Activated CD4-positive, alpha-beta T cell treated with anti-CD3 and anti-CD28 coated beads for 24 hours (primary cell): ENCODE measurements around the gene SLC2A6.

Source experiments
- DNase-seq, 2 donors: peaks; one replicate each; pipeline ENCODE4 v3.0.0-alpha.2; 2020; ENCODE audit warnings: low read depth in 2 of 2

The SLC2A6 gene

DNA sequence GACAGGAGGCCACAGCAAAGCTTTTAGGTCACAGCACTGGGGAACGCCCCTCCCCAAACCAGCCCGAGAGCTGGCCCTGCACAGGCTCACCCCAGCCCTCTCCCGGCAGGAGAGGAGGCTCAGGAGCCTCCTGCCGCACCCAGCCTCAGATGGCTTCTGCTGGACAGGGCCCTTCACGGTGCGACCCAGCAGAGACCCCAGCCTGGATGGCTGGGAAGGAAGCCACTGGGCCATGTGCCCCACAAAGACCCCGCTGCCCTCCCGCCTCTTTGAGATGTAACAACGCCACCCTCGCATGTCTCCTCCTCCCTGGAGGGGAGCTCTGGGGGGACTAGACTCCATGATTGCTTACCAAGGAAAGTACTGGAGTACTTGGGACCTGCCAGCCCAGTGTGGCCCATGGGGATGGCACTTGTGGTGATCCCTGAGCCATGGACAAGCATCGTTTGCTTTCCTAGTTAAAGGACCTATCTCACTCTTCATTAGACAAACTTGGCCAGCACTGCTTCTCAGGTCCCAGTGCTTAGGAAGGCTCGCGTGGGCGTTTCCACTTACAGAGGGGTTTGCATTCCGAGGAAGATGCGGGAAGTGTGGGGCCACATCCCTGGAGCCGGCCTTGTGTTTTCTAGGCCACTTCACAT lies 36.8 kb upstream of the SLC2A6 start:
- DNase-seq = no peak

DNA sequence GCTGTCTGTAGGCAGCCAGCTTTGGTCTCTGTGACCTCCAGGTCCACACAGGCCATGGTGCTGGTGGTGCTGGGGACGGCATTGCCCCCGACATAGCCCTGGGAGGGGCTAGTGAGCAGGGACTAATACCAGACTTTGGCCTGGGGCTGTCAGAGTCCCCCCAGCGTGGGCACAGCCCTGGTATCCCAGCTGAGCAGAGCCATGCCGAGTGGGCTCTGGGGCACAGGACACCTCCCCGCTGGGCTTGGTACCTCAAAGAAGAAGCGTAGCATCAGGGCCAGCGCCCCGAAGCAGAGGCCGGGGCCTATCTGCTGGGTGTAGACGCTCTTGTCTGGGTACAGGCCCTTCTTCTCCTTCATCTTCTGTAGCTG lies 36.3 kb upstream of the SLC2A6 start:
- DNase-seq = no peak

DNA sequence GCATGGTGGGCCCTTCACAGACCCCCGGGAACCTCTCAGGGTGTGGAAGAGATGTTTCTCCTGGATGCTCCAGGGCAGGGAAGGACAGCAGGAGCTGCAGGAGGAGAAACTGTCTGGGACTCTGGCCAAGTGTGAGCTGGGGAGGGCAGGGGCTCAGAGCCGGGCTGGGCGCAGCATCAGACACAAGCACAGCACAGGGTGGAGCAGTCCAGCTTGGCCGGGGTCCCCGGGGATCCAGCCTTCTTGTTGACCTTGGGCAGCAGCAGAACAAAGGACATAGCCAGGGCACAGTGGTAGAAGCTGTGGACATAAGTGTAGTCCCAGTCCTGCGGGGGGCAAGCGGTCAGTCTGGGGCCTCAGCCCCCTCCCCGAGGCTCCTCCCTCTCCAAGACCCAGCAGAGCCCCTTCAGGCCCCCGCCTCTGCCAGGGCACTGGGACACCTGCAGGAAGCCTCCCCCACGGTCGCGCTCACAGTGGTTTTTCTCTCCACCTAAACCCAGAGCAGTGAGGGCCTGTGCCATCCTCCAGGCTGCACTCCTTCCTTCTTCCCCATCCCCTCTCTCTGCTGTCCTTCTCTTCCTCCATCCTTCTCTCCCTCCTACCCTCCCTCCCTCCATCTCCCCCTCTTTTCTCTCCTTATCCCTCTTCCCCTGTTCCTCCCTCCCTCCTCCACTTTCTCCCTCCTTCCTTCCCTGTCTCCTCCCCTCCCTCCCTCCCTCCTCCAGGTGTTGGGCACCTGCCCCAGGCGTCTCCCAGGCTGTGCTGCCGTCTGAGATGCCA lies 35.8 kb upstream of the SLC2A6 start:
- DNase-seq = no peak

DNA sequence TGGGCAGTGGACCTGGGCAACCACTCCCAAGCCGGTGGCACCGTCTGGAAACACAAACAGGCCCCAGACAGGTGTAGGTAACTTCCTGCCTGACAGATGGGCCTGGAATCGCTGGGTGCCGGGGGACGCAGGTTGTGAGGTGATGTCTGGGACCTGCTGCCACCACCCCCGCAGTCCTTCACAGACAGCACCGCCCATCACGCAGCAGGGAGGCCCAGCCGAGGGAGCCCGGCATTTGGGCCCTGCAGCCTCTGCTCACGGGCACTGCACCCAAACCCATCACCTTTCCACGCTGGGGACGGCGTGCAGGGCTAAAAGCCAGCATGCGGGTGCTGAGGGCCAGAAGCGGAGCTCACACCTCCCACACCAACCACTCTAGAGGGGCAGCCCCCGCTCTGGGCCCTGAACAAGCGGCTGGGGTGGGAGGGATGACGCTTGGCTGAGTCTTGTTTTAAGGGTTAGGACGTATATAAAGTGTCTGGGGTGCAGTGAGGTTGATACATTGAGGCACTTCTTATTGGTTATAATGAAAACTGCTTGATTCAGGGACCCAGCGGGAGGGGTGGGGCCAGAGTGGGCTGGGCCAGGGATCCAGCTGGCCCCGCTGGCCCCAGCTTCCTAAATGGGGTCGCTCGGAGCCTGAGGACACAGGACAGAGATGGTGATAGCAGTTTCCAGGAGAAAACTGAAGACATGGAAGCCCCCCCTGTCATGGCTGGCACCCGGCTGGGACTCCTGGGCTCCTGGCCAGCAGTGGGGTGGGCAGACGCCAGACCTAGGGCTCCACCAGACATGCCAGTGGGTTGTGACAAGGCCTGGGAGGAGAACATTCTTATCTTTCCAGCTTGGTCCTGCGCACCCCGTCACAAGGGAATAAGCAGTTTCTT lies 34.6 kb upstream of the SLC2A6 start:
- DNase-seq = no peak

DNA sequence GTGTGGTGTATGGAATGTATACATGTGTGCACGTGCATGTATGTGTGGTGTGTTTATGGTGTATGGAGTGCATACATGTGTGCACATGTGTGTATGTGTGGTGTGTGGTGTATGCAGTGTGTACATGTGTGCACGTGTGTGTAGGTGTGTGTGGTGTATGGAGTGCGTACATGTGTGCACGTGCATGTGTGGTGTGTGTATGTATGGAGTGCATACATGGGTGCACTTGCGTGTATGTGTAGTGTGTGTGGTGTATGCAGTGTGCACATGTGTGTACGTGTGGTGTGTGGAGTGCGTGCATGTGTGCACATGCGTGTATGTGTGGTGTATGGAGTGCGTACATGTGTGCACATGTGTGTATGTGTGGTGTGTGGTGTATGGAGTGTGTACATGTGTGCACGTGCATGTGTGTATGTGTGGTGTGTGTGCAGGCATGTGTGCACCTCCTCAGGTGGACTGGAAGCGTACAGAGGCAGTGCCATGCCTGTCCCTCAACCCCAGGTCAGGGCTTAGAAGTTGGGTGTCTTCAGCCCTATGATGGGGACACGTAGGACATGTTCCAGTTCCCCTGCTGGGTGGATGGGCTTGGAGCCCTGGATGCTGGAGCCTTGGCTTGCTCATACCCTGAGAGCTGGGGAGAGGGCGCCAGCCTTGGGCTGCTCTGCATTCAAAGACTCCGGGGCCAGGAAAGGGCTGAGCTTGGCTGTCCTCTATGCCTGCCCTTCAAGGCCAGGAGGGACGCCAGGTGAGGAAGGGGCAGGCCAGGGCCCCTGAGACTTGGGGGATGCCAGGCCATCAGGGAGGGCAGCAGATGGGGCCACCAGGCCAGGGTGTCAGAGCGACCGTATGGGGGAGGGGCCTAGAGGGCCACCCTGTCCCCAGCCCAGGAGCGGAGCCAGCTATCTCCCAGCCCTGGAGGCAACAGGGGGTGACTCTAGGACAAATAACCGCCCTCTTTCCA lies 33.6 kb upstream of the SLC2A6 start:
- DNase-seq = no peak

DNA sequence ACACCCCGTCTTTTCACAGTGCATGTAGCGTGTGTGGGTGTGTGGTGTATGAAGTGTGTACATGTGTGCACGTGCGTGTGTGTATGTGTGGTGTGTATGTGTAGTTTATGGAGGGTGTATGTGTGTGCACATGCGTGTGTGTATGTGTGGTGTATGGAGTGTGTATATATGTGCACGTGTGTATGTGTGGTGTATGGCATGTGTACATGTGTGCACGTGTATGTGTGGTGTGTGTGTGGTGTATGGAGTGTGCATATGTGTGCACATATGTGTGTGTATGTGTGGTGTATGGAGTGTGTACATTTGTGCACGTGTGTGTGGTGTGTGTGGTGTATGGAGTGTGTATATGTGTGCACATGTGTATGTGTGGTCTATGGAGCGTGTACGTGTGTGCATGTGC lies 32.7 kb upstream of the SLC2A6 start:
- no peak for DNase-seq

DNA sequence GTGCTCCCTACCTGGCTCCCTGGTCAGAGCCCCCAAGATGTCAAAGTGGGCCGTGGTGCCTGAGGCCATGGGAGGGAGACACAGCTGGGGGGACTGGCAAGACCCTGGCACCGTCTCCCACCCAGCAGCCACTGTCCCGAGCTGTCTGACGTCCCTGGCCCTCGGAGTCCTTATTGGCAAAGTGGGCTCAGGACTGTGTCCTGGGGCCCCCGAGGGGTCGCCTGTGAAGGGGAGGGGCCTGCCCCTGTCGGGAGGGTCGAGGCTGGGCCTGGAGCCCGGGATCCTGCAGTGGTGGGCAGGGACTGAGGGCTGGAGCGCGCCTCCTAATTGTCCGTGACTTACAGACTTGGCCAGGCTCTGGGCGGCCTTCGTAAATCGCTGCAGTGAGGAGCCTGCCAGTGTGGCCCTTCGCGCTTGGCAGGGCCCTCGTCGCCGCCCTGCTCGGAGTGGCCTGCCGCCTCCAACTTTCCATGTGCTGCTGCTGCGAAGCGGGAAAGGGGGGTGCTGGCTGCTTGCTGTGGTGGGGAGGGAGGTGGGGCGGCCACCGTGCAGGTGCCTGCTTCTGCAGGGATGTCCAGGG lies 32.1 kb upstream of the SLC2A6 start:
- DNase-seq = no peak

DNA sequence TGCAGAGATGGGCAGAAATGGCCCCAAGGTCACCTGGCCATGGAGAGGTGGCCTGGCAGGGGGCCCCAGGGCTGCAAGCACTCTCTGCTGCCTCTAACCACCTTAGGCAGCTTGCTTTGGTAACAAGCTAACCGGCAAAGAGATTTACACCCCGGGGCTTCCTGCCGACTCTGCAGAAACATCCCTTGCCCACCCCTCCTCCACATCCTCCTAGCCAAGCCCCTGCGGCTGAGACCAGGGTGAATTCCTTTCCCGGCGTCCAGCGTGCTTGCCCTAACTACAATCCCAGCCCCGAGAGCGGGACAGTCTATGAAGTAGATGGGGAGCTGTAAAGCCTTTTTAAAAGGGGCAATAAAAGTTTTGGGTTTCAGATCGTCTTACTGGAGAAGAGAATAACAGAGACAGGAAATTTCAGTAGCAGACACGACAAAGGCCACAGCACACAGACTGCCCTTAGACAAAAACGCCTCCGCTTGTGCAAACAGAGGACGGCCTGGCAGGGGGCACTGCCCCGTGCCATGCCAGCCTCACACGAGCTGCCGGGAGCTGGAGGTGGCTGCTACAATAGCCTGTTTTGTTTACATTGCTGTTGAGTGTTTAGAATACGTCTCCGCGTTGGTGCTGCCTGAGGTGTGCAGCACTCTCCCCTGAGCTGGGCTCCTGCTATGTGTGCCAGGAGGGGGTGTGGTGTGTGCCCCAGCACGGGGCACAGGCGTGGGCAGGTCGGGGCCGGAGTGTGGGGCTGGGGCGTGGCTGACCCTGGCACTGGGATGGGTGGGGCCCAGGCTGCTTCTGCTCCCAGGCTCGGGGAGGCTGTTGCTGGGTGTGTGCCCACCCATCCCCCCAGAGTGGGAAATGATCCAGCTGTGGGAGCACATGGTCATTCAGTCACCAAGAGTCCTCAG lies 30.5 kb upstream of the SLC2A6 start:
- DNase-seq = no peak

DNA sequence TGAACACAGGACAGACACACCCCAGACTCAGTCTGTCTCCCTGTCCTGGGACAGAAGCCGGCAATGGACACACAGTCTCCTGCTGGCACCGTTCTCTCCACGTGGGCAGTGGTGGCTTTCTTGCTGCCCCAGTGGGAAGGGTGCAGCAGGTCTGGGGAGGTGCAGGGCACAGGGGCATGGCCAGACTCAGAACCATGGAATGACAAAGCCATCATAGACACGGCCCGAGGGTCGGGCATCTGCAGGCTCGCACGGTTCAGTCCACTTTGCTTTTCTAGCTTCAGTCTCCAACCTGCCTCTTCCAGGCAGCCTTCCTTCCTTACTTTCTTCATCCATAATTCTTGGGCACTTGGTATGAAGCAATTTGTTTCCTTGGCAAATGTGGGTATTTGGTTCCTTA lies 29.1 kb upstream of the SLC2A6 start:
- DNase-seq = no peak

DNA sequence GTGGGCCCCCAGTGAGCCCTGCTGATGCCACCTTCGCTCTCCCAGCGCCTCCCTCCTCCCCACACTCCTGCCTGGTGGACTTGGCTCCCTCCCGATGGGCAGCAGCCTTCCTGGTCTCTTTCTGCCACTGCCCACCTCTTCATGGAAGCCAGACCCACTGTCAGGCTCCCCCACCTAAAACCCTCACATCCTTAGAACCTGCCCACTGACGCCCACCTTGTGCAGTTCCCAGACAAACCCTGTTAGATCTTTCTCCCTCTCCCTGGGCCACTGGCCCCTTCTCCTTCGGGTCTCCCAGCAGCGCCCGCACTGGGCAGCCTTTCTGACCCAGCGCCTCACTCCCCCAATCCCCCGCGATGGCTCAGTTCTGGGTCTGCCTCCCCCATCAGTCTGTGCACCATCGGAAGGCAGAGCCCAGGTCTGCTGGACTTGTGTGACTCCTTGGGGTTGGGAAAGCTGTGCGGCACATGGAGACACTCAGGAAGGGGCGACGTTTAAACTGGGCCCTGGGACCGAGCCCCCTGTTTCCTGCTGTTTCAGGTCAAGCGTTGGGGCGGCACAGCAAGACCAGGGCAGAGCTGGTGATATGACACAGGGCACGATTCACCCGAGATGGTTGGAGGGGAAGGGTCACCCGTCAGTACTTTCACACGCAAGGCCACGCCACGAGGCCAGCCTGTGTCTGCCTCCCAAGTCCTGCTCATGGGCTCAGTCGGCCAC lies 28.5 kb upstream of the SLC2A6 start:
- DNase-seq = no peak

DNA sequence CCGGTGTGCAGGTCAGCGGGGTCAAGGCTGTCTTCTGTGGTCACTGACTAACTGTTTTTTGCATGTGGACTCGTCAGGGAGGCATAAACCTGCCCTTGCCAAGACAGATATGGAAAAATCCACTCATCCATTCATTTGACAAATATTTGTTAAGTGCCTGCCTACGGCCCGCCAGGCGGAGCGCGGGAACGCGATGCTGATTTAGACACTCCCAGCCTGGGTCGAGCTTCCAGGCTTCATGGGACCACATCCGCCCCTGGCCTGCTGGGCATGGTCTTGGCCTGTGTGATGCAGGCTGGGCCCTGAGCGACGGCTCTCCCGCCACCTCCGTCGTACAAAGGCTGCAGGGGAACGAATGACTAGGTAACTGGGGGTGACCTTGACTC lies 27.7 kb upstream of the SLC2A6 start:
- DNase-seq = no peak

DNA sequence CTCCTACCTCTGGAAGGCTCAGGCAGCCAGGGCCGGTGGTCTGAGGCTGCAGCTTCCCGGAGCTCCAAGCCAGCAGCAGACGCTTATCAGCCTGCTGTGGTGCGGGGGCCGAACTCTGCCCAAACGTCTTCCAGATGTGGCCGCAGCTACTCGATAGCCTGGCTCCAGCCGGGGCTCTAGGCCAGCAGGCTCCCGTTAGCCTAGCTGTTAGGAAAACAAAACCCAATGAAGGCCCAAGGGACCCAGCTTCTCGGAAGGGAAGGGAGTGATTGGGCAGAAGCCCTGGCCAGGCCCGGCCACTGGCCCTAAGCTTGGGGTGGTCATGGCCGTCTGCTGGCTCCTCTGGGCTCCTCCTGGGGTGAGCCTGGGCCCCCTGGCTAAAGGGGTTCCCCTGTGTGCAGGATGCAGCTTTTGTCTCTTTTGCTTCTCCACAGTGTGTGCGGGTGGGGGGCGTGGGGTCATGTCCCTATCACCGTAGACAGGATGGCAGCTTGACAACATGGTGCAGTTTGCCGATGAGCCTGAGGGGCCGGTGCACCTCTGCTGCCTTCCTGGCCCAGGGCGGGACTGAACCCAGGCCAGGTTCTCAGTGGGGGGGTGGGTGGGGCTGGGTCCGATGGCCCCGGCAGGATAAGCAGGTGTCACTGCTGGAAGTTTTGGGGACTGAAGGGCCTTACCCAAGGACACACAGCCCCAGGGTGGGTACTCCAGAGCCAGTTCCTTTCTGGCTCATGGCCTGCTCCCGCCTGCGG lies 27.2 kb upstream of the SLC2A6 start:
- no peak for DNase-seq

DNA sequence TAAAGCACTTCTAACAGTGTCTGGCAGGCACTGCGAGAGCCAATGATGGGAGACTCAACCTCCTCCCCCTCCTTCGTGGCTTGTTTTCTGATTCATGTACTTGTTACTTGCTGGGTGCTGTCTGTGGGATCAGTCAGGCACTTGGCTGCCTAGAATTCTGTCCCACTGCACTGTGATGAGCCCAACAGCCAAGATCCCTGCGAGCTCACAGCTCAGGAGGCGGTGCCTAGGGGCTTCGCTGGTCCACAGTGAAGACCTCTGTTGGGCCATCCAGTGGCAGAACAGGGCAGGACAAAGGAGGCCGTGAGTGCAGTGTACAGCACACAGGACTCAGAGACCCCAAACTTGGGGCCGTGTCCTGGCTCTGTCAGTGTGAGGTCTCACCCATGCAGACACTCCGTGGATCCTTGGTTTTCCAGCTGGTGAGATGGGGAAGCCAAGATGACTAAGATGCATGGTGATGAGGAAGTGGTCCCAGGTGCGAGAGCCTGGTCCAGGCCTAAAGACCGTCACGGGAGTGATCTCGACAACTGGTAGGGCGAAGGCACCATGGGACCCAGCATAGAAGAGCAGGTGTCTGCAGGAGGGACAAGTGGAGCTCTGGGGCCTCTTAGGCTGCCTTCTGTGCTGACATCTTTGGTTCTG lies 26.4 kb upstream of the SLC2A6 start:
- DNase-seq = no peak

DNA sequence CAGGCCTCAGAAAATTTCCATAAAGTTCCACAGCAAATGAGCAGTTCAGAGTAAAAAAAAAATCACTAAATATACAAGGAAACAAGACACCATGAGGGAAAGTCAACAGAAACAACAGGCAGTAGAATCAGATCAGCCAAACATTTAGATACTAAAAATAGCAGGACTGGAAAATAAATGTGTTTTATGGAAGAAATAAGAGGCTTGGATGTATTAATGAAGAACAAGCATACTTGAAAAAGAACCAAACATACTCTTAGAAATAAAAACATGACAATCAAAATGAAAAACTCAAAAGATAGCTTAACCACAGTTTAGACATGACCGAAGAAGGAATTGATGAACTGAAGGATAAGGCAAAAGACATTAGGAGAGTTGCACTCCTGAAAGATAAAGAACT lies 23.2 kb upstream of the SLC2A6 start:
- no peak for DNase-seq

DNA sequence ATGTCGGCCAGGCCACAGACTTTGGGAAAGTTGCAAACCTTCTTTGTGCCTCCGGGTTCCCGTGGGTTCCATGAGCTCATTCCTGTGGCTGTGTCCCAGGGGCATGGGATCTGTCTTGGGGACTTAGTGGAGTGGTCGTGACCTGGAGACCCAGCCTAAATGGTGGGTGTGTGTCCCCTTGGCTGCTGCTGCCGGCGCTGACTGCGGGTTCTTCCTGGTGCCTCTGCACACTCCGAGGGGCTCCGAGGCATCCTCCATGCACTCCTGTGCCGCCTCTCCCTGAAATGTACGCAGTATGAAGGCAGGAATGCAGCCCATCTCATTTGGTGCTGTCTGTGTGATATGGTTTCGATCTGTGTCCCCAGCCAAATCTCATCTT lies 21.0 kb upstream of the SLC2A6 start:
- DNase-seq = no peak

DNA sequence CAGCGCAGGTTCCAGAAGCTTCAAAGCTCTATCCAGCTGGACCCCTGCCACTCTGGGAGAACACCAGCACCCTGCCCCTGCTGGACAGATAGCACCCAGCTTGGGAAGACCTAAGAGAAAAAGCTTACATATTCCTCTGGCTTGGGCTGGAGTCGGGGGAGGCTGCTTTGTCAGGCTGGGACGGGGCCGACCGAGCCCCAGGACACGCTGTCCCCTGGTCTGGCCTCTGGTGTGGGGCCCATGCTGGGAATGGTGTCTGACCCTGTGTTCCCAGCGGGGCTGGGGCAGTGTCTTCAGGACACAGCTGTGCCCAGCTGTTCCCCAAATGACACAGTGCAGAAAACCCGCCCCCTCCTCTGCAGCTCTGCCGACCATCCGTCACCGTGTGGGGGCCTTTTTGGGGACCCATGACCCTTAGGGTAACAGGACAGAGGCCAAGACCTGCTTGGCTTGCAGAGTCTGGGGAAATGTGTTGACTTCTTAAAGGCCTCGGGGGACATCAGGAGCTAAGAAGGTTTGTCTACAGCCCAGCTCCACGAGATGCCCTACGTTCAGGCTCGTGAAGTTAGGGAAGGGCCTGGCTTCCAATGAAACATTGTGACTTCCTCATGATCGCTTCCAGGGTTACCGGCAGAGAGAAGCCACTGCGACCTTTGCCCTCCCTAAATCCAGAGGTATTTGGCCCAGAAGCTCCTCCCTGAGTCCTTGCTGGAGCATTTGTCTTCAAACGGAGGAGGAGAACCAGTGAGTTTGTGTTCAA lies 20.4 kb upstream of the SLC2A6 start:
- DNase-seq = no peak
